ENCODE results near the gene MPV17L2.

Gene MPV17L2

DNA sequence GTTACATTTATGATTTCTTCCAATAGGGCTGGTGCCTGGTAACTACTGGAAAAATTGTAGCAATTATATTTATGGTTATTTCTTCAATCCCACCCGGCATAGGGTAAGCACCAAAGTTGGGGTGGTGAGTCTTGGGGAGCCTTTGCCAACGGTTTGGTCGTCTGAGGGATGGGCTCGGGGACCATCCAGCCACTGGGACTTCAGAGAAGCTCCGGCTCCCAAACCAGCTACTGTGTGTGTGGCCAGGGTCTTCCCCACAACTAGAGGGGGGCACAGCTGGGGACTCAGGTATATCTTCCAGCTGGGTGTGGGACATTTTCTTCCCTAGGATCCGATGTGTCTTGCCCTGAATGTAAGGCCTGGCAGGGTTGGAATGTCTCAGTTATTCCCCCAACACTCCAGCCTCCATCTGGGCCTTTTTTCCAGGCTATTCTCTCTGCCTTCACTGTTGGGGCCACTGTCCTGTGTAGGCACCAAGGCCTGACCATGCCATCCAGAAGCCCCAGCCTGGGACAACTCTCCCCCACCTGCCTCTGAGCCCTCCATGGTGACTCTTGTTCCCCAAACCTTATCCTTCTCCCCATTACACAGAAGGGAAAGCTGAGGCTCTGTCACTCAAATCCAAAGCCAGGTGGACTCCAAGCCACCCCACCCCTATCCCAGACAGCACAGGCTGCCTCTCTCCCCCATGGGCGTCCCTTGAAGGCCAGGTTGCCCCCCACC, 20.5 kb upstream of the MPV17L2 start:
- no peaks in the 10 kb centered on the region for H4K20me1 ChIP-seq (ENCODE audit: insufficient read depth, low read length, poor library complexity, severe bottlenecking)
- no peaks in the 10 kb centered on the region for H3K9me3 ChIP-seq (ENCODE audit: insufficient read depth, low read depth, low read length)
- no peak overlapping the region for H3K4me3 ChIP-seq (ENCODE audit: low read length, poor library complexity, severe bottlenecking)
- no peak for TF ChIP-seq EZH2phosphoT487 (IDR thresholded peaks at IDR 0.05; ENCODE audit: borderline replicate concordance)
- TF ChIP-seq, protein P1, sequence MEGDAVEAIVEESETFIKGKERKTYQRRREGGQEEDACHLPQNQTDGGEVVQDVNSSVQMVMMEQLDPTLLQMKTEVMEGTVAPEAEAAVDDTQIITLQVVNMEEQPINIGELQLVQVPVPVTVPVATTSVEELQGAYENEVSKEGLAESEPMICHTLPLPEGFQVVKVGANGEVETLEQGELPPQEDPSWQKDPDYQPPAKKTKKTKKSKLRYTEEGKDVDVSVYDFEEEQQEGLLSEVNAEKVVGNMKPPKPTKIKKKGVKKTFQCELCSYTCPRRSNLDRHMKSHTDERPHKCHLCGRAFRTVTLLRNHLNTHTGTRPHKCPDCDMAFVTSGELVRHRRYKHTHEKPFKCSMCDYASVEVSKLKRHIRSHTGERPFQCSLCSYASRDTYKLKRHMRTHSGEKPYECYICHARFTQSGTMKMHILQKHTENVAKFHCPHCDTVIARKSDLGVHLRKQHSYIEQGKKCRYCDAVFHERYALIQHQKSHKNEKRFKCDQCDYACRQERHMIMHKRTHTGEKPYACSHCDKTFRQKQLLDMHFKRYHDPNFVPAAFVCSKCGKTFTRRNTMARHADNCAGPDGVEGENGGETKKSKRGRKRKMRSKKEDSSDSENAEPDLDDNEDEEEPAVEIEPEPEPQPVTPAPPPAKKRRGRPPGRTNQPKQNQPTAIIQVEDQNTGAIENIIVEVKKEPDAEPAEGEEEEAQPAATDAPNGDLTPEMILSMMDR (conservative IDR thresholded peaks at IDR 0.05; ENCODE audit: low read length), result no peak
- no peaks in the 10 kb centered on the region; the same call in 1 of the 2 replicates for H3K36me3 ChIP-seq (ENCODE audit: insufficient read depth, low read length)
- H3K4me2 ChIP-seq (ENCODE audit: low read depth, low read length, poor library complexity, severe bottlenecking), result no peak overlapping the region
- no peaks in the 10 kb centered on the region for H3F3A ChIP-seq (ENCODE audit: low read depth)
- no peak overlapping the region for H2AFZ ChIP-seq (ENCODE audit: low read length)
- no peaks in the 10 kb centered on the region for H3K27me3 ChIP-seq (ENCODE audit: insufficient read depth, low read length, poor library complexity, severe bottlenecking)
- H3K9ac ChIP-seq (ENCODE audit: low read depth, low read length, poor library complexity, severe bottlenecking), result no peak overlapping the region
- no peaks in the 10 kb centered on the region for H3K9me2 ChIP-seq (replicated peaks; ENCODE audit: low read depth, low read length)
- H3K79me2 ChIP-seq (ENCODE audit: insufficient read depth, low read length), result no peaks in the 10 kb centered on the region
- H3K4me1 ChIP-seq (ENCODE audit: insufficient read depth, low read length, poor library complexity, severe bottlenecking), result peaks cover 4% of the 10 kb centered on the region

DNA sequence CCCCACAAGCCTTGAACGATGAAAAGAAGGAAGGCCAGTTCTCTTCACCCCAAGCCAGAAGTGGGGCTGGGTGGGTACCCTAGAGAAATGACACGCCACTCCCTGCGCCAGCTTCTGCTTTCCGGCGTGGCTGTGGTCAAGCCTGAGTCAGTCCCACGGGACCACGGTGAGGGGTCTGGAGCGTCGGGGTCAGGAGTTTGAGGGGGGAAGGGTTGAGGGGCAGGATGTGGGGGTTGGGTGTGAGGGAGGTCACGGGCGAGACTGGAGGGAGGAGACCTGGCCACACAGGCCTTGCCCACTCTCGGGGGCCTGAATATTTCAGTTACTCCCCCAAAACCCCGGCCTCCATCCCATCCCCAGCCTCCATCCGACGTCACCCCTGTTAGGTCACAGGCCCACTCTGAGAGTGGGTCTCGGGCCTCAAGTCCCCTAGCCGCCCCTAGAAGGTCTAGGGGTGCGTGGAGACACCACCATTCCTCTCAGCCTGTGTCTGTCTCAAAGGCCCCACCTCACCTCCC, 19.9 kb upstream of the MPV17L2 start:
- peak overlapping the region; percentile 77 for H3K4me2 ChIP-seq (ENCODE audit: low read depth, low read length, poor library complexity, severe bottlenecking)
- H3K27me3 ChIP-seq (ENCODE audit: insufficient read depth, low read length, poor library complexity, severe bottlenecking), result no peaks in the 10 kb centered on the region
- no peaks in the 10 kb centered on the region for H4K20me1 ChIP-seq (ENCODE audit: insufficient read depth, low read length, poor library complexity, severe bottlenecking)
- H3K4me1 ChIP-seq (ENCODE audit: insufficient read depth, low read length, poor library complexity, severe bottlenecking), result peaks cover 4% of the 10 kb centered on the region
- H3K9me2 ChIP-seq (replicated peaks; ENCODE audit: low read depth, low read length), result no peaks in the 10 kb centered on the region
- H3K4me3 ChIP-seq (ENCODE audit: low read length, poor library complexity, severe bottlenecking), result peak overlapping the region; percentile 74
- no peaks in the 10 kb centered on the region for H3K9me3 ChIP-seq (ENCODE audit: insufficient read depth, low read depth, low read length)
- H3K36me3 ChIP-seq (ENCODE audit: insufficient read depth, low read length), result no peaks in the 10 kb centered on the region; the same call in 1 of the 2 replicates
- peak overlapping the region; percentile 88; the same call in 1 of the 2 replicates for H2AFZ ChIP-seq (ENCODE audit: low read length)
- H3K9ac ChIP-seq (ENCODE audit: low read depth, low read length, poor library complexity, severe bottlenecking), result no peak overlapping the region
- TF ChIP-seq, protein P1 (conservative IDR thresholded peaks at IDR 0.05; ENCODE audit: low read length), result no peak
- no peak for TF ChIP-seq EZH2phosphoT487 (IDR thresholded peaks at IDR 0.05; ENCODE audit: borderline replicate concordance)
- H3K79me2 ChIP-seq (ENCODE audit: insufficient read depth, low read length), result no peaks in the 10 kb centered on the region
- H3F3A ChIP-seq (ENCODE audit: low read depth), result no peaks in the 10 kb centered on the region

DNA sequence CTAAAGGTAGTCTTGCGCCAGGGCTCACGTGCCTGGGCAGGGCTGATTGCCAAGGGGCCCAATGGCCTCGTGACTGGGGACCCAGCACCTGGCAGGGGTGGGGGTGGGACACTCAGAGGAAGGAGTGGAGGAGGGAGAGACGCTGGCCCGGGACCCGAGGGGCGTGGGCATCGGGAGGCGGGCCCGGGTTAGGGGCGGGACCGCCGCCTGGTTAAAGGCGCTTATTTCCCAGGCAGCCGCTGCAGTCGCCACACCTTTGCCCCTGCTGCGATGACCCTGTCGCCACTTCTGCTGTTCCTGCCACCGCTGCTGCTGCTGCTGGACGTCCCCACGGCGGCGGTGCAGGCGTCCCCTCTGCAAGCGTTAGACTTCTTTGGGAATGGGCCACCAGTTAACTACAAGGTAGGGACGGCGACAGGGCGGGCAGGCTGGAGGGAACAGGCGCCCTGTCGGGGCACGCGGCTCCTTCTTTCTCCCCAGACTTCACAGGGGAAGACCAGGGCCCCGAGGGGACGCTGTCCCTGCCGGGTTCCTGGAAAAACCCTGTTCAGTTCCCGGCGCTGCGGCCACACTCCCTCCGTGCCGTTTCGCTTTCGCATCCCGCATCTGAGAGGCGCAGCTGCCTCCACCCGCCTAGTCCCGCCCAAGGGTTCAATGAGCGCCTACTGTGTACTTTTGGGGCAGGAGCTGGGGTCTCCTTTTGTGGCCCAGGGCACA, 19.3 kb upstream of the MPV17L2 start, which contains the start of gene IFI30:
IFI30 (plus strand) TSS at position 242 of the 717 bp plus-strand sequence; CDS start at position 271, 29 bp downstream.
- peak within 1 kb of the TSS; percentile 64 for H3K9ac ChIP-seq (ENCODE audit: low read depth, low read length, poor library complexity, severe bottlenecking)
- no peaks in the 10 kb centered on the region for H3K79me2 ChIP-seq (ENCODE audit: insufficient read depth, low read length)
- peaks cover 4% of the 10 kb centered on the region for H3K4me1 ChIP-seq (ENCODE audit: insufficient read depth, low read length, poor library complexity, severe bottlenecking)

More for the DNA sequence above, 19.3 kb upstream of the MPV17L2 start, which contains the start of gene IFI30:
- no peaks in the 10 kb centered on the region for H3F3A ChIP-seq (ENCODE audit: low read depth)
- H3K9me2 ChIP-seq (replicated peaks; ENCODE audit: low read depth, low read length), result no peaks in the 10 kb centered on the region
- H3K4me2 ChIP-seq (ENCODE audit: low read depth, low read length, poor library complexity, severe bottlenecking), result peak within 1 kb of the TSS; percentile 77
- H3K4me3 ChIP-seq (ENCODE audit: low read length, poor library complexity, severe bottlenecking), result peak within 1 kb of the TSS; percentile 74
- no peaks in the 10 kb centered on the region; the same call in 1 of the 2 replicates for H3K36me3 ChIP-seq (ENCODE audit: insufficient read depth, low read length)
- H3K9me3 ChIP-seq (ENCODE audit: insufficient read depth, low read depth, low read length), result no peaks in the 10 kb centered on the region
- no peaks in the 10 kb centered on the region for H4K20me1 ChIP-seq (ENCODE audit: insufficient read depth, low read length, poor library complexity, severe bottlenecking)
- H2AFZ ChIP-seq (ENCODE audit: low read length), result peak within 1 kb of the TSS; percentile 88
- H3K27me3 ChIP-seq (ENCODE audit: insufficient read depth, low read length, poor library complexity, severe bottlenecking), result no peaks in the 10 kb centered on the region
- TF ChIP-seq EZH2phosphoT487 (IDR thresholded peaks at IDR 0.05; ENCODE audit: borderline replicate concordance), result no peak
- TF ChIP-seq, protein P1 (conservative IDR thresholded peaks at IDR 0.05; ENCODE audit: low read length), result no peak

Data from Loucy (cell line).